ENCODE data around the gene SHC2.
"Not testable (repeated sequence)": the region's sequence is repeated elsewhere in the genome, so short reads cannot be mapped to it uniquely, and the experiment has no call there.

The SHC2 gene

GRCh38 chr19:406971-407510 is 53.8 kb downstream of the SHC2 start:
- DNase-seq (ENCODE audit: low spot score): no peak

- DNase-seq (ENCODE audit: low spot score): no peak
Measured at GRCh38 chr19:406135-406781, 54.6 kb downstream of the SHC2 start.

- no peak for DNase-seq (ENCODE audit: low spot score)
Measured at GRCh38 chr19:405121-405965, 55.5 kb downstream of the SHC2 start.

- DNase-seq (ENCODE audit: low spot score): no peak
Measured at GRCh38 chr19:403221-404027, 57.4 kb downstream of the SHC2 start.

DNA sequence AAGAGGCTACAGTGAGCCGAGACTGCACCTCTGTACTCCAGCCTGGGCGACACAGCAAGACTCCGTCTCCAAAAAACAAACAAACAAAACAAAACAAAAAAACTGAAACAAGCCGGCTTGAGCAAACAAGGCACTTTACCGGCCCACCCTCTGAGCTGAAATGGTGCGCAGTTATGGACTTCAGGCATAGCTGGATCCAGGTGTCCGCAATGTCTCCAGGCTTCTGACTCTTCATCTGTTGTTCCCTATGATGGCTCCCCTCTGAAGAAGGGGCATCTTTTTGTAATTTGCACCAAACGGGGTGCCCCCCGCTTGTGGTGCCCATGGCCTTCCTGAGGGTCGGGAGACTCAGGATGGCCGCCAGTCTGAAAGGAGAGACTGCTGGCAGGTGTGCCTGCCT is 58.0 kb downstream of the SHC2 start:
- DNase-seq (ENCODE audit: low spot score): no peak

DNA sequence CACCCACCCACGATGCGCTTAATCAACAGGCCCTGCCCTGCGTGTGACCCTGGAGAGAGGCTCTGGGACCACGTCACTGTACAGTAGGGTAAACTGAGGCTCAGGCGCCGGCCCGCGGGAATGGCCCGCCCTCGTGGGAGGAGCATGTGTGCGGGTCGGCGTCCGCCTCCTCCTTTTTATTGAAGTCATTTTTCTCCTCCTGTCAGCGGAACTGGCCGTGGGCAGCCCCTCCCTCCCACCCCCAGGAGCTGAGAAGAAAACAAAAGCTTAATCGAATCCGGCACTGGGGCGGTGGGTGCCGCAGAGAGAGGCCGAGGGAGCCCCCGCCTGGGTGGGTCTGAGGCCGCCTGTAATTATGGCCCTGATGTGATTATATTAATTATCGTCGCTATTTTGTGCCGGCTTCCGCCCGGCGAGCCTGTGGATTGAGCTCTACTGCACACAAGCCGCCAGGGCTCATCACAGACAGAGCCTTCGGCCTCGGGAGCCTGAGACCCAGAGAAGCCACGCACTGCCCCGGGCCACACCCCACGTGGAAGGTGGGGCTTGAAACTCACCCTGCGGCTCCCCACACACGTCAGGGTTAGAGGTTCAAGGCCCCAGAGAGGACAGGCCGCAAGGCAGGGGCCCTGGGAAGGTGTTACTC is 58.8 kb downstream of the SHC2 start:
- DNase-seq (ENCODE audit: low spot score): no peak

DNA sequence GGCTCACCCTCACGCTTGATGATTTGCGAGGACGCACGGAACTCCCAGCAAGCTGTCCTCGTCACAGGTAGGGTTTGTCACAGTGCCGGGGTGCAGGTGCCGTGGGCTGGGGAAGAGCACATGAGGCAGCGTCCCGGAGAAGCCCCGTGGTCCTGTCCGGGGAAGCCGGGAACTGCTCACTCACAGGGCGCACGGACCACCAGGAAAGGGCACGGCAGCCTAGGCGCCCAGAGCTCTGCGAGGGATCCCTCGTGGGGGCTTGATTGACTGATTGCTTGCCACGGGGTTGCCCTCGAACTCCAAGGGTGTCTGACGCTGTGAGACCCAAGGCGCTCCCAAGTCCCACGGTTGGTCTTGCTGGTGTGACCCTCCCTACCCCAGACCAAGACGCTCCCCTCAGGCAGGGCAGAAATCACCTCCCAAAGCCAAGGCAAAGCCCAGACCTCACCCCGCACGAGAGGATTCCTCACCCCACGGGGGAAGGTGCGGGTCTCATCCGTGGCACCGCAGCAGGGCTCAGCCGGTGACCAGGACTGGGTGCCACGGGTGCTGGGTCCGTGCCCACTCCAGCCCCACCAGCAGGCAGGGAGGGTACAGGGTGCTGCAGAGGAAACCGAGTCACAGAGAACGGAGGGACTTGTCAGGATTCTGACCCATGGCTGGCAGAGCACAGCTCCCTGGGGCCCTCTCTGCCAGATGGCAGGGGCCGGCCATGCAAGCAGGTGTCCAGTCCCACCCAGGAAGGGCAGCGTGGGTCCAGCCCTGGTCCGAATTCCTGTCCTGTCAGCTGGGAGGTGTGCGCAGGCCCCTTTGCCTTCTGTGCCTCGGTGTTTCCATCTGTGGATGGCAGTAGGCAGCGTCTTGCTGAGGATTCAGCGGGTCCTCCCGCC is 59.6 kb downstream of the SHC2 start:
- DNase-seq (ENCODE audit: low spot score): no peak

DNA sequence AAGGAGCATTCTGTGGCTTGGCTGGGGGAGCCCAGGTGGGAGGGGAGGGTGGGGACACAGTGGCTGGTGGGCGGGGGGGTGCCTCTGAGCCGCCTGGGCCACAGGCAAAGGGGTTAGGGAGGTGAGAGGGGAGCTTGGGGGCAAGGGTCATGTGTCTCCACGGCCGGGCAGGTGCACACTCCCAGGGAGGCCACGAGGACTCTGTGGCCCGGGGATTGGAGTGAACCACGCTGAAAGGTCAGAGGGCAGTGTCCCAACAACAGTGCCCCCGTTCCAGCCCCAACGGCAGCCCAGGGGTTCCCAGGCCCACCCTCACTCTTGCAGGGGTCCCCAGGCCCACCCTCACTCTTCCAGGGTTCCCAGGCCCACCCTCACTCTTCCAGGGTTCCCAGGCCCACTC is 61.5 kb downstream of the SHC2 start:
- DNase-seq (ENCODE audit: low spot score): no peak

GRCh38 chr19:398719-399118 is 62.1 kb downstream of the SHC2 start:
- DNase-seq (ENCODE audit: low spot score): no peak

- no peak for DNase-seq (ENCODE audit: low spot score)
Measured at GRCh38 chr19:397941-398706, 62.7 kb downstream of the SHC2 start.

GRCh38 chr19:397321-397720 is 63.5 kb downstream of the SHC2 start:
- no peak for DNase-seq (ENCODE audit: low spot score)

- no peak for DNase-seq (ENCODE audit: low spot score)
Measured at GRCh38 chr19:395467-395866, 65.4 kb downstream of the SHC2 start.

- not testable (repeated sequence) for DNase-seq (ENCODE audit: low spot score)
Measured at GRCh38 chr19:394857-395256, 66.0 kb downstream of the SHC2 start.

DNA sequence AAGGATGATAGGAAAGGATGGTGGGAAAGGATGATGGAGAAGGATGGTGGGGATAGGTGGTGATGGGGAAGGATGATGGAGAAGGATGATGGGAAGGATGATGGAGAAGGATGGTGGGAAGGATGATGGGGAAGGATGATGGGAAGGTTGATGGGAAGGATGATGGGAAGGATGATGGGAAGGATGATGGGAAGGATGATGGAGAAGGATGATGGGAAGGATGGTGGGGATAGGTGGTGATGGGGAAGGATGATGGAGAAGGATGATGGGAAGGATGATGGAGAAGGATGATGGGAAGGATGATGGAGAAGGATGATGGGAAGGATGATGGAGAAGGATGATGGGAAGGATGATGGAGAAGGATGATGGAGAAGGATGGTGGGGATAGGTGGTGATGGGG is 67.3 kb downstream of the SHC2 start:
- DNase-seq (ENCODE audit: low spot score): not testable (repeated sequence)

GRCh38 chr19:392375-392970 is 68.4 kb downstream of the SHC2 start:
- no peak for DNase-seq (ENCODE audit: low spot score)

DNA sequence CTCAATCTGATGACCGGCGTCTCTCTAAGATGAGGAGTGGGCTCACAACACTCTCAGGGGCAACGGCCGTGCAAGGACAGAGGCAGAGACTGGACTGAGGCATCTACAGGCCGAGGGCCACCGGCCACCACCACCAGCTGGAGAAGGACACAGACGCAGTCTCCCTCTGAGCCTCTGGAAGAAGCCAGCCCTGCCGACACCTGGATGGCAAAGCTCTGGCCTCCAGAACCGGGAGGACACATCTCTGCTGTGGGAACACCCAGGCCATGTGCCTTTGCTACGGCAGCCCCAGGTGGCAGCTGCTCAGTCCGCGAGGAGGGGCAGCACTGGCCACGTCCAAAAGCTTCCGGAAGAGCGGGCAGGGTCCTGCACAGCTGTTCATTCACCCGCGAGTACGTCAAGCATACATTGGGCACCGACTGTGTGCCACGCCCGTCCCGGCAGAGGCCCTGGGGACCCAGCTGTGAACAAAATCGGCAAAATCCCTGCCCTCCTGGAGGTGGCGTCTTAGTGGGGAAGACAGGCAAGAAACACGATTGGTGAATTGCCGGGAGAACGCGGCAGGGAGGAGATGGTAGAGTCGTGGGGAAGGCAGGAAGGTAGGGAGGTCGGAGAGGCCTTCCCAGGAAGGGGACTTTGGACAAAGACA is 69.0 kb downstream of the SHC2 start:
- no peak for DNase-seq (ENCODE audit: low spot score)

DNA sequence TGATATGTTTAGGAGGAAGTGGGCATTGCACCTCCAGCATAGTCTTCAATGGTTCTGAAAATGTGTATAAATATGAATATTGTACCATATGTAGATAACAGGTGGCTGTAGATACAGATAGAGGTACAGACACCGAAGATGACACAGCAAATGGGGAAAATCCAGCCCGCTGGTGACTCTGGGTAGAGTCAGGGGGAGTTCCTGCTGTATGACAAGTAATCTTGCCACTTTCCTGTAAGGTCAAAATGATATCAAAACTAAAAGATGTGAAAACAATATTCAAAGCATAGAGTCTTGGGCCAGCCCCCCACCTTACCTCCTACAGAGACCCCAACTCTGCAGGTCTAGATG is 69.7 kb downstream of the SHC2 start:
- no peak for DNase-seq (ENCODE audit: low spot score)

DNA sequence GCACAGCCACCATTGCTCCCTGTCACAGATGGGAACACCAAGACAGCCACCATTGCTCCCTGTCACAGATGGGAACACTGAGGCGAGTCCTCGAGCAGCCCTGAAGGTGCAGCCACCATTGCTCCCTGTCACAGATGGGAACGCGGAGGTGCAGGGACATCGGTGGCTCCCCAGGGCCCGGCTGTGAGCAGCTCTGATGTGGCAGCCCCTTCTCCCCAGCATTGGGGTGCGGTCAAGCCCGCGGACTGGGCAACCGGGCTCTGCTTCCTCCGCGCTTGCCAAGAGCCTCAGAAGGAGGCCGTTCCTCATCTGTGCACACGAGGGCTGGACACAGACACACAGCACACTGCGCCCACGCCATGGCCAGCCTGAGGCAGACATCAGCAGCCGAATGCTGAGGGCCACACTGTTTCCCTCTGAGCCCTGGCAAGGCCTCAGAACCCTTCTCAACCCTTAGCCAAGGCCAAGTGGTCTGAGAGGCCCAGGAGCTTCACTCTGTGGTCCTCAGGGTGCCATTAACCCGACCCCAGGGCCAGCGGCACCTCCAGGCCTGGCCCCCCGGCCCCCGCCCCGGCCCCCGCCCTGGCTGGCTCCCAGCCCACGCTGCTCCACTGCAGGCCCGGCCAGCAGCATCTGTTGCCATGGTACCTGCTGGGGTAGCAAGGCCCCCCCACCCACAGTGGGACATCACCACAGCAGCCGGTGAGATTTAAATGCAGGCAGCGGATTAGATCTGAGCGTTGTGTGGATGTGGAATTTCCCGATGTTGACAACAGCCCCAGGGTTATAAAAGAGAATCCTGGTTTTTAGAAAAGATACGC is 70.2 kb downstream of the SHC2 start:
- no peak for DNase-seq (ENCODE audit: low spot score)

DNA sequence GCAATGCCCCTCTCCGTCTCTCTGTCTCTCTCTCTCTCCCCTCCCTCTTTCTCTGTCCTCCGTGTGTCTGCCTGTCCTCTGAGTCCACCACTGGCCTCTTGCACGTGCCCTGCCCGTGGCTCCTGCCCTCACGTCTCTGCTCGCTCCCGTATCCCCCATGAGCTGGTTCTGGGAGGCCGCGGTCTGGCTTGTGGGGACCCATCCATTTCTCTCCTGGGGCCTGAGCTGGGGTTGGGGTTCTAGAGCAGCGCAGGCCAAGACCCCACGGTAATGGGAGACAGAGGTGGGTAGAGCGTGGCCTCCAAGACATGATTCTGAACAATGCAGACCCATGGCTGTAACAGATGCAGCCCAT is 70.9 kb downstream of the SHC2 start:
- DNase-seq (ENCODE audit: low spot score): no peak

Measured in putamen (tissue), 1 donor.